ENCODE data around the gene AP2S1.
"Not testable (repeated sequence)": the region's sequence is repeated elsewhere in the genome, so short reads cannot be mapped to it uniquely, and the experiment has no call there.

The AP2S1 gene

DNA sequence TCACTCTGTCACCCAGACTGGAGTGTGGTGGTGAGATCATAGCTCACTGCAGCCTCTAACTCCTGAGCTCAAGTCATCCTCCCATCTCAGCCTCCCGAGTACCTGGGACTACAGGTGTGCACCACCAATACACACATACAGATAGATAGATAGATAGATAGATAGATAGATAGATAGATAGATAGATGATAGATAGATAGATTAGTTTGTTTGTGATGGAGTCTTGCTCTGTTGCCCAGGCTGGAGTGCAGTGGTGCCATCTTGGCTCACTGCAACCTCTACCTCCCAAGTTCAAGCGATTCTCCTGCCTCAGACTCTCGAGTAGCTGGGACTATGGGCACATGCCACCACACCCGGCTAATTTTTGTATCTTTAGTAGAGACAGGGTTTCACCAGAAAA lies 46.2 kb downstream of the AP2S1 start:
- not testable (repeated sequence) for DNase-seq (ENCODE audit: low spot score)

DNA sequence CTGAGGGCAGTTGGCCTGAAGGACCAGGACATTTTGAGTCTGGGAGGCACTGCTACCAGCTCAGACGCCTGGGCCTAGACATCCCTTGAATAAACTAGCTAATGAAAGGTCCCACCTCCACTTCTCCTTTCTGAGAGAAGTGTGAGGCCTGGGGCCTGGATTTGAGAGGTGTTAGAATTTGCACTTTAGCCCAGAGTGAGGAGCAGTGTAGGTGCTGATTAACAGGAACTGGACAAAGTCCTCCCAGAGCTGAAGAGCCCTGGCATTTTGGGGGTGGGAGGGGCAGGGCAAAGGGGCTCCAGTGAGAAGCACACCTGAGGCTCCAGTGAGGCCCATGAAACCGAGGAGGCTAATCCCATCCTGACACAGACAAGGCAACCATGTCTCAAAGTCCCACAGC lies 47.1 kb downstream of the AP2S1 start:
- no peak for DNase-seq (ENCODE audit: low spot score)

DNA sequence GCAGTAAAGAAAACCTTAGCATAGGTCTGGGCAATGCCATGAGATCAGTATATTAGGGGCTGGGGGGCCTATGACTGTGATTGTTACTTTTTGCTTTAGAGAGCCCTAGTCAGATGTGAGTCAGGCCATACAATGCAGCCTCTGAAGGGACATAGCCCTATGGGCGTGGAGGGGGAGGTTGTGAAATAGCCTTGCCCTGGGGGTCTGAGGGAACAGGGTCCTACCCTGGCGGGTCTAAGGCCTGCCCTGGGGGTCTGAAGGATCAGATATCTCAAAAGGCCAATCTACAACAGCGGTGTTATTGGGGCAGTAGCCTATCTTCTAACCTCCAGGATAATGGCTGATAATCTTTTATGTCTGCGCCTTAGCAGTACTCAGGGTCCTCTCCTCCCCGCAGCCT lies 48.5 kb downstream of the AP2S1 start:
- no peak for DNase-seq (ENCODE audit: low spot score)

DNA sequence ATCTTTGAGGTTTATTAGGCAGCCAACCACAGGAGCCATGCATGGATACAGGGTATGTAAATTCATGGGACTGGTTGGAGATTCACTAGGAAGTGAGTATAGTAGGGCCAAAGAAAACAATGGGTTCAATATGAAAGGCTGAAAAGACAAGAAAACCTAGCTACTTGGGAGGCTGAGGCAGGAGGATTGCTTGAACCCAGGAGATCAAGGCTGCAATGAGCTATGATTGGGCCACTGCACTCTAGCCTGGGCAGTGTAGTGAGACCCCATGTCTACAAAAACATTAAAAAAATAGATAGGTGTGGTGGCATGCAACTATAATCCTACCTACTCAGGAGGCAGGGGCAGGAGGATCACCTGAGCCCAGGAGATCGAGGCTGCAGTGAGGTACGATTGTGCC lies 51.9 kb downstream of the AP2S1 start:
- no peak for DNase-seq (ENCODE audit: low spot score)

DNA sequence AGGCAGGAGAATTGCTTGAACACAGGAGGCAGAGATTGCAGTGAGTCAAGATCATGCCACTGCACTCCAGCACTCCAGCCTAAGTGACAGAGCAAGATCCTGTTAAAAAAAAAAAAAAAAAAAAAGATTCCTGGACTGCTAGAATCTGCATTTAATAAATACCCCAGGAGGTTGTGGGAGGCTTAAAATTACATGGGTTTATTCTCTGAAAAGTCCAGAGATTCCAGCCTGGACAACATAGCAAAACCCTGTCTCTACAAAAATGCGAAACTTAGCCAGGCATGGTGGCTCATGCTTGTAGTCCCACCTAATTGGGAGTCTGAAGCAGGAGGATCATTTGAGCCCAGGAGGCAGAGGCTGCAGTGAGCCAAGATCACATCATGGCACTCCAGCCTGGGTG lies 52.8 kb downstream of the AP2S1 start:
- DNase-seq (ENCODE audit: low spot score) = no peak

DNA sequence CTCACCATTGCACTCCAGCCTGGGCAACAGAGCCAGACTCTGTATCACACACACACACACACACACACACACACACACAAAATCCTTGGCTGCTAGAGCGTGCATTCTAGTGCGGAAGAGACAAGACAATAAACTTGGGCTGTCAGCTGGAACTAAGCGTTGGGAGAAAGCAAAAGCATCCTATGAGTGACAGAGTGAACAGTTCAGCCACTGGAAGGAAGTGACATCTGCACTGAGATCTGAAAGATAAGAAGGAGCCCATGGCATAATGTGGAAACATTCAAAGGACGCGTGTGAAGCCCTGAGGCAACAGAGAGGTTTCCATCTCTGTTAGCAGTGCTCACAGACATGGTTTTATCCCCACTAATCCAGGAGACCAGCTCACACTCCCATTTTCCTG lies 58.7 kb downstream of the AP2S1 start:
- no peak for DNase-seq (ENCODE audit: low spot score)

DNA sequence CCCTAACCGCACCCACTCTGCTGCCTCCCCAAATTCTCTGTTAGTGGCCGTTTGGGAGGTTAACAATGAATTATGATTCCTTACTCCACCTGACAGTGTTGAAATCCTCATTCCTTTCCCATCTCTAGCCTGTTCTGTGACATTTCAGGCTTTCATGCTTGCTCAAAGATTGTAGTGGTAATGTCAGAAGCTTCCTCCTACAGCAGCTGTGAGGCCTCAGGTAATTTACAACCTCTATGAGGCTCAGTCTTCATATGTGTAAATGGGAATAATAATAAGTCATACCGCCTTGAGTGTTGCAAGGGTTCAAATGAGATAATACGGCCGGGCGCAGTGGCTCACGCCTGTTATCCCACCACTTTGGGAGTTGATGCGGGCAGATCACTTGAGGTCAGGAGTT lies 61.3 kb downstream of the AP2S1 start:
- no peak for DNase-seq (ENCODE audit: low spot score)

DNA sequence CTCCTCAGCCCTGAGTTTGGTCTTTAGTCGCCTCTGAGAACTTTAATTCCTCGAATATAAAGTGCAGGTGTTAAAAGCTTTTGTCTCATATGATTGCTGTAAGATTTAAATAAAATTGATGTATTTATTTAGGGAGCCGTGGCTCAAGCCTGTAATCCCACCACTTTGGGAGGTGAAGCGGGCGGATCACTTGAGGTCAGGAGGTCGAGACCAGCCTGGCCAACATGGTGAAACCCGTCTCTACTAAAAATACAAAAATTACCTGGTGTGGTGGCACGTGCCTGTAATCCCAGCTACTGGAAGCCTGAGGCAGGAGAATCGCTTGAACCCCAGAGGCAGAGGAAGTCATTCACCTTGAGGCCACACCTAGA lies 61.7 kb downstream of the AP2S1 start:
- DNase-seq (ENCODE audit: low spot score) = no peak

DNA sequence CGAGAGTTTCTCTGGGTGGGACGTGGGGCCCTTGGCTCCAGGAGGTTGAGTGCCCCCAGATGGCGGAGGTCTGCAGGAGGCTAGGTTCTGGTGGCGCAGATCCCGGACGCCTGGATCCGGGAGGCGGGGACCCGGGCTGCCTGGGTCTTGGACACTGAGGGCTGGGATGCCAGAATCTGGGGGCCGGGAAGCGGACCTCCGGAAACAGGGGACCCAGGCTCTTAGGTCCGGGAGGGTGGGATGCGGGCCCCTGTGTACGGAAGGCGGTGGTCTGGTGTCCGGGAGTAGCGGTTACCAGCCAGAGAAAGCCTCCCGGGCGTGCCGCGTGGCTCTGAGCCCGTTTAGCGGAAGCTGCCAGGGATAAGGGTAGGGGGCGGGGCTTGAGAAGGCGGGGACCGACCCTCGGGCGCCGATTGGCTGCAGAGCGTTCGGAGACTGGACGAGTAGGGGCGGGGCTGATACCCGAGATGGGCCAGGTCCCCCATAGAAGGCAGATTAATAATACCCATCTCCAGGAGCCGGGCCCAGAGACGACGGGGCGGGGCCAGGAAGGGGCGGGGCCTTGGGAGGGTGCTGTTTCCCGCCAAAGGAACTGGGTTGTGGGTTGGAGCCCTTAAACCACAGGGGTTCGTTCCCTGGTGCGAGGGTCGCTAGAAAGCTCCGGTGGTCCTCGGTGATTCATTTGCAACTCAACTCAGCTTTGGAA lies 62.2 kb downstream of the AP2S1 start, which contains the start of gene SLC1A5:
Gene SLC1A5, minus strand, starts transcription at position 333 of the 706 bp plus-strand sequence. CDS start 629 bp downstream, outside the sequence.
- peak; percentile 96 for DNase-seq (ENCODE audit: low spot score)

All from left forelimb (tissue), 1 donor.